WTC11 (cell line): ENCODE results near the gene PIK3R6.

ENCODE experiments used
- JUN ChIP-seq: sonication (generic); formaldehyde crosslinking; IDR thresholded peaks from 2 replicates; pipeline ENCODE4 v1.8.0; 2023; ENCODE audit warnings: mild to moderate bottlenecking, missing genetic modification reagents
- NFATC4 ChIP-seq: fragments of 250-450 bp; sonication (Bioruptor Pico); IDR thresholded peaks from 2 replicates; pipeline ENCODE4 v1.9.0; 2021; ENCODE audit warnings: mild to moderate bottlenecking
- NR3C1 ChIP-seq: sonication (generic); formaldehyde crosslinking; conservative IDR thresholded peaks from 2 replicates; pipeline ENCODE4 v1.8.1; 2023; ENCODE audit warnings: low read depth, mild to moderate bottlenecking, missing genetic modification reagents
- SMAD3 ChIP-seq: sonication (generic); formaldehyde crosslinking; IDR thresholded peaks from 2 replicates; pipeline ENCODE4 v1.8.0; 2022; ENCODE audit warnings: missing genetic modification reagents, mild to moderate bottlenecking, borderline replicate concordance
- ZNF263 ChIP-seq: sonication (generic); formaldehyde crosslinking; IDR thresholded peaks from 2 replicates; pipeline ENCODE4 v1.8.1; 2022; ENCODE audit warnings: low read depth, mild to moderate bottlenecking, moderate library complexity, missing genetic modification reagents
- TF ChIP-seq, protein P1 (sequence below): fragments of 200-600 bp; IDR thresholded peaks from 2 replicates; pipeline ENCODE4 v1.8.0; 2022; ENCODE audit warnings: antibody characterized with exemption
- TF ChIP-seq, protein P2 (sequence below): sonication (generic); formaldehyde crosslinking; IDR thresholded peaks from 2 replicates; pipeline ENCODE4 v1.8.1; 2022; ENCODE audit warnings: low read depth, missing genetic modification reagents, borderline replicate concordance
- TF ChIP-seq, protein P3 (sequence below): sonication (generic); formaldehyde crosslinking; IDR thresholded peaks from 2 replicates; pipeline ENCODE4 v1.8.1; 2022; ENCODE audit warnings: mild to moderate bottlenecking, missing genetic modification reagents, moderate library complexity, borderline replicate concordance
- TF ChIP-seq, protein P4 (sequence below): sonication (generic); formaldehyde crosslinking; conservative IDR thresholded peaks from 2 replicates; pipeline ENCODE4 v1.8.1; 2023; ENCODE audit warnings: mild to moderate bottlenecking, low read depth, missing genetic modification reagents, moderate library complexity
- TF ChIP-seq, protein P5 (sequence below): sonication (generic); formaldehyde crosslinking; IDR thresholded peaks from 2 replicates; pipeline ENCODE4 v1.8.1; 2023; ENCODE audit warnings: mild to moderate bottlenecking, missing genetic modification reagents, moderate library complexity

DNA sequence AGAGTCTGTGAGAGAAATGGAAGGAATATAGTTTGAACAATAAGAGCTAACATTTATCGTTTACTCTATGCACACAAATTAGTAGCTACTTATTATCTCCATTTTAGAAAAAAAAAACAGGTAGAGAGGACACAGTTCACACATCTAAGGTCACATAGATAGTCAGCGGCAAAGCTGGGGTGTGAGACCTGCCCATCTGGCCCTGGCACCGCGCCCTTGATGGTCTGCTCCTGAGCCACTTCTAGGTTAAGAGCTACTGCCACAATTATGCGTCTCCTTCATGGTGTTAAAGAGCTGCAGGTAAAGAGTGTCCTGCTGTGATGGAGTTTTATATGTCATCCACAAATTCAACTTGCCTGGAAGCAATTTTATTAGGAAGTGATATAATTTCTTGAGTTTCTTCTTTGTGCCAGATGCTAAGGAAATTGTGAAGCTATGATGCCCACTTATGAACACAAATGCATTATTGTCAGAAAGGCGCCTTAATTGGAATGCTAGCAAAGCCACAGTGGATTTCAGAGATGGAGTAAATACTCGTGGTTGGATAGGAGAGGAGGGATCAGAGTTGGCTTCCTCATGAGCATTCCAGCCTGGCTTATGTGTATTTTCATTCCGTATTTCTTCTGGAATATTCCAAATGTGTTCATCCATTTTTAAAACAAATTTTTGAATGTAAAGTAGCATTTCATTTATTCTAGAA lies 47.0 kb downstream of the PIK3R6 start:
- TF ChIP-seq NR3C1 (no peak), JUN (CRISPR knock-in tag) (no peak), SMAD3 (CRISPR knock-in tag) (no peak), NFATC4 (CRISPR knock-in tag) (no peak), ZNF263 (no peak)
- TF ChIP-seq, protein P1, sequence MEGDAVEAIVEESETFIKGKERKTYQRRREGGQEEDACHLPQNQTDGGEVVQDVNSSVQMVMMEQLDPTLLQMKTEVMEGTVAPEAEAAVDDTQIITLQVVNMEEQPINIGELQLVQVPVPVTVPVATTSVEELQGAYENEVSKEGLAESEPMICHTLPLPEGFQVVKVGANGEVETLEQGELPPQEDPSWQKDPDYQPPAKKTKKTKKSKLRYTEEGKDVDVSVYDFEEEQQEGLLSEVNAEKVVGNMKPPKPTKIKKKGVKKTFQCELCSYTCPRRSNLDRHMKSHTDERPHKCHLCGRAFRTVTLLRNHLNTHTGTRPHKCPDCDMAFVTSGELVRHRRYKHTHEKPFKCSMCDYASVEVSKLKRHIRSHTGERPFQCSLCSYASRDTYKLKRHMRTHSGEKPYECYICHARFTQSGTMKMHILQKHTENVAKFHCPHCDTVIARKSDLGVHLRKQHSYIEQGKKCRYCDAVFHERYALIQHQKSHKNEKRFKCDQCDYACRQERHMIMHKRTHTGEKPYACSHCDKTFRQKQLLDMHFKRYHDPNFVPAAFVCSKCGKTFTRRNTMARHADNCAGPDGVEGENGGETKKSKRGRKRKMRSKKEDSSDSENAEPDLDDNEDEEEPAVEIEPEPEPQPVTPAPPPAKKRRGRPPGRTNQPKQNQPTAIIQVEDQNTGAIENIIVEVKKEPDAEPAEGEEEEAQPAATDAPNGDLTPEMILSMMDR, result no peak
- TF ChIP-seq, protein P2, sequence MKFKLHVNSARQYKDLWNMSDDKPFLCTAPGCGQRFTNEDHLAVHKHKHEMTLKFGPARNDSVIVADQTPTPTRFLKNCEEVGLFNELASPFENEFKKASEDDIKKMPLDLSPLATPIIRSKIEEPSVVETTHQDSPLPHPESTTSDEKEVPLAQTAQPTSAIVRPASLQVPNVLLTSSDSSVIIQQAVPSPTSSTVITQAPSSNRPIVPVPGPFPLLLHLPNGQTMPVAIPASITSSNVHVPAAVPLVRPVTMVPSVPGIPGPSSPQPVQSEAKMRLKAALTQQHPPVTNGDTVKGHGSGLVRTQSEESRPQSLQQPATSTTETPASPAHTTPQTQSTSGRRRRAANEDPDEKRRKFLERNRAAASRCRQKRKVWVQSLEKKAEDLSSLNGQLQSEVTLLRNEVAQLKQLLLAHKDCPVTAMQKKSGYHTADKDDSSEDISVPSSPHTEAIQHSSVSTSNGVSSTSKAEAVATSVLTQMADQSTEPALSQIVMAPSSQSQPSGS, result no peak
- TF ChIP-seq, protein P3, sequence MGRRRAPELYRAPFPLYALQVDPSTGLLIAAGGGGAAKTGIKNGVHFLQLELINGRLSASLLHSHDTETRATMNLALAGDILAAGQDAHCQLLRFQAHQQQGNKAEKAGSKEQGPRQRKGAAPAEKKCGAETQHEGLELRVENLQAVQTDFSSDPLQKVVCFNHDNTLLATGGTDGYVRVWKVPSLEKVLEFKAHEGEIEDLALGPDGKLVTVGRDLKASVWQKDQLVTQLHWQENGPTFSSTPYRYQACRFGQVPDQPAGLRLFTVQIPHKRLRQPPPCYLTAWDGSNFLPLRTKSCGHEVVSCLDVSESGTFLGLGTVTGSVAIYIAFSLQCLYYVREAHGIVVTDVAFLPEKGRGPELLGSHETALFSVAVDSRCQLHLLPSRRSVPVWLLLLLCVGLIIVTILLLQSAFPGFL (CRISPR knock-in tag), result no peak
- TF ChIP-seq, protein P4, sequence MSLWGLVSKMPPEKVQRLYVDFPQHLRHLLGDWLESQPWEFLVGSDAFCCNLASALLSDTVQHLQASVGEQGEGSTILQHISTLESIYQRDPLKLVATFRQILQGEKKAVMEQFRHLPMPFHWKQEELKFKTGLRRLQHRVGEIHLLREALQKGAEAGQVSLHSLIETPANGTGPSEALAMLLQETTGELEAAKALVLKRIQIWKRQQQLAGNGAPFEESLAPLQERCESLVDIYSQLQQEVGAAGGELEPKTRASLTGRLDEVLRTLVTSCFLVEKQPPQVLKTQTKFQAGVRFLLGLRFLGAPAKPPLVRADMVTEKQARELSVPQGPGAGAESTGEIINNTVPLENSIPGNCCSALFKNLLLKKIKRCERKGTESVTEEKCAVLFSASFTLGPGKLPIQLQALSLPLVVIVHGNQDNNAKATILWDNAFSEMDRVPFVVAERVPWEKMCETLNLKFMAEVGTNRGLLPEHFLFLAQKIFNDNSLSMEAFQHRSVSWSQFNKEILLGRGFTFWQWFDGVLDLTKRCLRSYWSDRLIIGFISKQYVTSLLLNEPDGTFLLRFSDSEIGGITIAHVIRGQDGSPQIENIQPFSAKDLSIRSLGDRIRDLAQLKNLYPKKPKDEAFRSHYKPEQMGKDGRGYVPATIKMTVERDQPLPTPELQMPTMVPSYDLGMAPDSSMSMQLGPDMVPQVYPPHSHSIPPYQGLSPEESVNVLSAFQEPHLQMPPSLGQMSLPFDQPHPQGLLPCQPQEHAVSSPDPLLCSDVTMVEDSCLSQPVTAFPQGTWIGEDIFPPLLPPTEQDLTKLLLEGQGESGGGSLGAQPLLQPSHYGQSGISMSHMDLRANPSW (CRISPR knock-in tag), result no peak
- TF ChIP-seq, protein P5, sequence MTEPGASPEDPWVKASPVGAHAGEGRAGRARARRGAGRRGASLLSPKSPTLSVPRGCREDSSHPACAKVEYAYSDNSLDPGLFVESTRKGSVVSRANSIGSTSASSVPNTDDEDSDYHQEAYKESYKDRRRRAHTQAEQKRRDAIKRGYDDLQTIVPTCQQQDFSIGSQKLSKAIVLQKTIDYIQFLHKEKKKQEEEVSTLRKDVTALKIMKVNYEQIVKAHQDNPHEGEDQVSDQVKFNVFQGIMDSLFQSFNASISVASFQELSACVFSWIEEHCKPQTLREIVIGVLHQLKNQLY (CRISPR knock-in tag), result no peak
